K562 (cell line): ENCODE data around the gene CLTC. TPM values are rescaled to one million over a fixed set of nuclear protein-coding genes. Genes with fewer than 3 reads are reported as not detected.

ENCODE experiments used
- ATAC-seq: fragments of 200-7000 bp; cut with Tn5 transposase; 3 replicates; pipeline ENCODE4 v1.9.1; 2020; ENCODE audit warnings: moderate library complexity
- BruUV-seq: library from RNA; stranded (reverse); fragments of 400-500 nt; replicated peaks from 2 replicates; lab custom pipeline; 2021; lab: Mats Ljungman, UMichigan
- CTCF ChIA-PET: fragments of 300-600 bp; formaldehyde crosslinking; extraction: SDS; loops from one replicate; lab custom pipeline; 2021; ENCODE audit warnings: low intra/inter-chr PET ratio; lab: Yijun Ruan, JAX
- POLR2A ChIA-PET: fragments of 300-600, 350-650 bp; sonication (Branson Sonifier 250); formaldehyde crosslinking; extraction: SDS; loops from one replicate; lab custom pipeline; 2021; ENCODE audit warnings: antibody characterized with exemption, inconsistent platforms; lab: Yijun Ruan, JAX
- DNase-seq, 4 experiments: peaks; one replicate each; pipeline versions ENCODE4 v3.0.0 to v3.0.0-alpha.2; 2011 to 2018; ENCODE audit warnings: low spot score in 3 of 4, mixed read lengths in 3 of 4; ENCODE audit errors: extremely low read depth in 1 of 4
- FAIRE-seq: peaks from 2 replicates; lab custom pipeline; 2011; peaks lifted over from hg19 to GRCh38; lab: Jason Lieb, UNC
- H2AFZ ChIP-seq: 2 replicates; pipeline ENCODE4 v1.6.0; 2011; ENCODE audit warnings: low read depth, low read length, control low read depth, inconsistent platforms
- H3K27ac ChIP-seq: fragments of 200-600 bp; 3 replicates; pipeline ENCODE4 v1.8.0; 2011; ENCODE audit warnings: low read depth, mild to moderate bottlenecking, control low read depth, inconsistent platforms, low read length, moderate library complexity, mixed read lengths; ENCODE audit errors: extremely low read depth
- H3K27me3 ChIP-seq, 2 experiments: fragments of 300-600 bp in 1 of 2; 2 replicates in 1 of 2; 3 replicates in 1 of 2; pipeline versions ENCODE4 v1.6.0 to v1.8.0; 2011; ENCODE audit warnings: inconsistent platforms in 2 of 2, low read length in 2 of 2, mild to moderate bottlenecking in 1 of 2, mixed read lengths in 1 of 2, moderate library complexity in 1 of 2; ENCODE audit not compliant: control insufficient read depth in 2 of 2, insufficient read depth in 2 of 2
- H3K36me3 ChIP-seq: fragments of 300-600 bp; 3 replicates; pipeline ENCODE4 v1.8.0; 2011; ENCODE audit warnings: mild to moderate bottlenecking, low read length, inconsistent platforms; ENCODE audit not compliant: control insufficient read depth, insufficient read depth
- H3K4me1 ChIP-seq, 2 experiments: fragments of 200-600 bp in 1 of 2; replicated peaks in 1 of 2; 2 replicates in 1 of 2; 3 replicates in 1 of 2; pipeline versions ENCODE4 v1.5.1 to v1.8.0; 2011; ENCODE audit warnings: inconsistent platforms in 2 of 2, low read length in 2 of 2, mild to moderate bottlenecking in 1 of 2, mixed read lengths in 1 of 2, moderate library complexity in 1 of 2; ENCODE audit not compliant: control insufficient read depth in 2 of 2, insufficient read depth in 2 of 2
- H3K4me2 ChIP-seq: 2 replicates; pipeline ENCODE4 v1.6.1; 2011; ENCODE audit warnings: low read length, control low read depth, inconsistent platforms, mixed read lengths; ENCODE audit not compliant: insufficient read depth
- H3K4me3 ChIP-seq: fragments of 200-600 bp; sonication (generic), shearing (Covaris generic); 2 replicates; pipeline ENCODE4 v1.5.1; 2016; ENCODE audit warnings: control low read depth, inconsistent platforms
- H3K79me2 ChIP-seq: fragments of 200-600 bp; 3 replicates; pipeline ENCODE4 v1.8.0; 2011; ENCODE audit warnings: low read length, inconsistent platforms; ENCODE audit not compliant: control insufficient read depth, insufficient read depth
- H3K9ac ChIP-seq, 2 experiments: 2 replicates each; pipeline versions ENCODE4 v1.6.0 to v1.6.1; 2011; ENCODE audit warnings: low read depth in 2 of 2, low read length in 2 of 2, control low read depth in 1 of 2, inconsistent platforms in 1 of 2, mild to moderate bottlenecking in 1 of 2, mixed read lengths in 1 of 2; ENCODE audit not compliant: insufficient read depth in 1 of 2
- H3K9me1 ChIP-seq: one replicate; pipeline ENCODE4 v1.6.0; 2011; ENCODE audit warnings: inconsistent platforms, mild to moderate bottlenecking, low read length, moderate library complexity; ENCODE audit not compliant: control insufficient read depth, insufficient read depth
- H3K9me3 ChIP-seq: replicated peaks from 2 replicates; pipeline ENCODE4 v1.5.1; 2011; ENCODE audit warnings: low read depth, low read length, inconsistent platforms; ENCODE audit not compliant: control insufficient read depth, insufficient read depth
- H4K20me1 ChIP-seq: replicated peaks from 2 replicates; pipeline ENCODE4 v1.6.1; 2011; ENCODE audit warnings: low read length, inconsistent platforms, mixed read lengths; ENCODE audit not compliant: control insufficient read depth, insufficient read depth
- ASH1L ChIP-seq: fragments of 450-650 bp; IDR thresholded peaks from 2 replicates; pipeline ENCODE4 v1.6.1; 2018; ENCODE audit warnings: borderline replicate concordance, mild to moderate bottlenecking, low read depth; ENCODE audit not compliant: partially characterized antibody
- C11orf30 ChIP-seq: fragments of 450-650 bp; IDR thresholded peaks from 2 replicates; pipeline ENCODE4 v1.6.1; 2016; ENCODE audit warnings: low read depth, mild to moderate bottlenecking
- FIP1L1 ChIP-seq: fragments of 200-400 bp; formaldehyde crosslinking; IDR thresholded peaks from 2 replicates; pipeline ENCODE4 v1.6.1; 2018; ENCODE audit warnings: mild to moderate bottlenecking, low read depth, low read length; ENCODE audit not compliant: poor library complexity, severe bottlenecking
- MAFG ChIP-seq: fragments of 450-650 bp; conservative IDR thresholded peaks from 2 replicates; pipeline ENCODE4 v1.6.1; 2016; ENCODE audit warnings: missing genetic modification characterization, missing compliant biosample characterization
- MAFK ChIP-seq: IDR thresholded peaks from 2 replicates; pipeline ENCODE4 v1.6.1; 2011; ENCODE audit warnings: low read length, improper control_type of control experiment
- PHF8 ChIP-seq: fragments of 200-600 bp; sonication (generic); IDR thresholded peaks from 2 replicates; pipeline ENCODE4 v1.6.1; 2012; ENCODE audit warnings: mixed run types, mild to moderate bottlenecking, inconsistent platforms, low read length, moderate library complexity, borderline replicate concordance
- RHOXF2B ChIP-seq: fragments of 250-450 bp; sonication (Bioruptor Pico); conservative IDR thresholded peaks from 2 replicates; pipeline ENCODE4 v1.5.1; 2021
- ZNF12 ChIP-seq: sonication (generic); formaldehyde crosslinking; IDR thresholded peaks from 2 replicates; pipeline ENCODE4 v1.4.0; 2020; ENCODE audit warnings: mild to moderate bottlenecking, missing genetic modification reagents
- ZNF165 ChIP-seq: fragments of 250-450 bp; sonication (Bioruptor Pico); IDR thresholded peaks from 2 replicates; pipeline ENCODE4 v1.4.0; 2020; ENCODE audit warnings: borderline replicate concordance
- ZNF316 ChIP-seq: fragments of 450-650 bp; IDR thresholded peaks from 2 replicates; pipeline ENCODE4 v1.6.1; 2016
- WGBS: fragments of 100-300 bp; shearing (Covaris generic); methylation state at CpG from one replicate; pipeline ENCODE4 v1.1.6; 2016; ENCODE audit warnings: low coverage, mixed read lengths; ENCODE audit not compliant: insufficient coverage; ENCODE audit errors: missing lambda C conversion rate; 5-methylcytosine and 5-hydroxymethylcytosine counted together
- in situ Hi-C: fragments of 300-500 bp; cut with MboI; formaldehyde crosslinking; loops from 4 replicates; pipeline ENCODE4 v1.15.0; 2018; ENCODE audit warnings: inconsistent platforms, mixed read lengths
- intact Hi-C: fragments of 100-400 bp; cut with micrococcal nuclease; formaldehyde crosslinking; loops from 2 replicates; pipeline ENCODE4 v1.14.2; 2022
- polyA plus RNA-seq, 8 experiments: library from polyadenylated mRNA; depleted of rRNA in 4 of 8; stranded (reverse) in 5 of 8; unstranded in 3 of 8; fragments of >200 nt; fragmentation: Nextera tagmentation in 2 of 8; fragmentation: Illumina TruSeq in 1 of 8; extraction: Ambion mirVana in 2 of 8; extraction: Trizol in 1 of 8; gene quantifications; 2 replicates each; pipeline versions ENCODE4 v1.2.1 to v1.2.3, GENCODE V29; 2011 to 2014; ENCODE audit warnings: inconsistent platforms in 1 of 8, missing spikeins in 1 of 8
- total RNA-seq, 7 experiments: library from RNA; depleted of rRNA in 6 of 7; stranded (reverse); fragments of >200 nt in 6 of 7; fragmentation: Illumina TruSeq in 2 of 7; extraction: Trizol in 2 of 7; gene quantifications; 2 replicates each; pipeline versions ENCODE4 v1.2.1 to v1.2.3, GENCODE V29; 2011 to 2021; ENCODE audit warnings: low replicate concordance in 1 of 7

The CLTC gene
- total and polyA plus RNA-seq, 9 of the 15 experiments (the other 6 are each of a cell fraction or from before 2014, with no cell fraction given) = 115 to 267 (median 174) TPM

- intact Hi-C loops (no loop called here), in situ Hi-C loops (no loop called here)
- no peak overlapping the region for H2AFZ ChIP-seq
- H3K9ac ChIP-seq = no peak overlapping the region
- peaks cover 3% of the 10 kb centered on the region in 2 experiments; a peak in 2 of 5 replicates for H3K4me1 ChIP-seq
- no TSS peak for BruUV-seq
- TF ChIP-seq MAFK (peak; percentile 44; the same call in 1 of the 2 replicates), ZNF165 (CRISPR knock-in tag) (no peak), PHF8 (no peak), MAFG (0 out of 2 replicates have a peak, but pooled peaks have one; percentile 20), ZNF316 (peak; percentile 80), FIP1L1 (no peak), RHOXF2B (no peak), ASH1L (no peak), C11orf30 (peak; percentile 63), ZNF12 (CRISPR knock-in tag) (no peak)
- ChIA-PET CTCF (no interaction called here), POLR2A (interaction anchor here (1.0 kb wide), 1 partner anchor 10 kb away, joined by 5 read pairs; no protein-coding TSS in a partner anchor)
- no peaks in the 10 kb centered on the region; the same call in 1 of the 3 replicates for H3K36me3 ChIP-seq
- H3K4me2 ChIP-seq = no peak overlapping the region
- DNase-seq = no peak
- peaks cover 81% of the 10 kb centered on the region for H3K79me2 ChIP-seq
- H3K27ac ChIP-seq = no peak overlapping the region
- H3K9me3 ChIP-seq = no peaks in the 10 kb centered on the region
- ATAC-seq = no peak
- H3K9me1 ChIP-seq = no peaks in the 10 kb centered on the region
- H3K4me3 ChIP-seq = no peak overlapping the region
- no peaks in the 10 kb centered on the region for H3K27me3 ChIP-seq
- 77% methylated on average over 1 of the region's 1 CpG for WGBS
- FAIRE-seq = no peak
- H4K20me1 ChIP-seq = no peaks in the 10 kb centered on the region
Observed at GRCh38 chr17:59723607-59724006, 103.9 kb downstream of the CLTC start.
